Measurements from ENCODE around the gene TNS1. TPM values are rescaled to one million over a fixed set of nuclear protein-coding genes. Genes with fewer than 3 reads are reported as not detected.

The TNS1 gene
- total and polyA plus RNA-seq, 9 of the 15 experiments (the other 6 are each of a cell fraction or from before 2014, with no cell fraction given), result 0.13 to 2.7 (median 0.77) TPM

DNA sequence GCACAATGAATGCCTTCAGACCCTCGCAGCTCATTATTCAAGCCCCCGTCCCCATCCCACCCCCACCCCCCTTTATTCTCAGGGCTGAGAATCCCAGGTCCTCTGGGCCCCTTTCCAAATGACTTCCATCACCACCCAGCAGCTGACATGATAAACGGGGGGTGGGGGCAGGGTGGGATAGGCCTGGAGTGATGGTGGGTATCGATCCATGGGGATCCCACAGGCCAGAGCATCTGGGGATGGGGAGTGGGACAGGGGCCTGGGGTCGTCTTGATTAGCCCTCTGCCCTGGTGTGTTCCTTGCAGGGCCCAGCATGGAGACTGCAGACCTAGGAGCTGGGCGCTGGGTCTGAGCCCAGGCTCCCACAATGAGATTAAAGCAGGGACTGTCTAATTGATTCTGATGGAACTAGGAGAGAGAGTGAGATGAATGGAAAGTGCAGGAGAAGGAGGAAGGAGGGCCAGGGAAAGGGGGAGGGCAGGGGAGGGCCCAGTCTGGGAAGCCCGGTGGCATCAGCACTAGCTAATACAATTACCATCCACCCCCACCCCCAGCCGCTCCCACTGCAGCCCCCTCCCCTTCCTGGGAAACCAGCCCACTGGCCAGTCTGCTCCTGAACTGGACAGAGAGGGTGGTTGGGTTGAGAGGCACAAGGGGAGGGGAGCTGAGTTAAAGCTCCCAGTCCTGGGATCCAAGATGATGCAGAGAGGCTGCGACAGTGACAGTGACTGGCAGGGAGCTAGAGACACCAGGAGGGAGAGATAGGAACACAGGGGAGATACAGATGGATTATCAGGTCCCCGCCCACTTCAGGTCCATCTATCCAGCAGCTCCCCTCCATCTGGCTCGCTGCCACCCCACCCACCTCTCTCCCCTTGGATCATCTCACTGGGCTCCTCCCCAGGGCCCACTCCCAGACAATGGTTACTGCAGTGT is 13.1 kb upstream of the TNS1 start:
- Histone ChIP-seq H3K9ac (ENCODE audit: insufficient read depth in 1 of 2, low read depth in 2 of 2, low read length in 2 of 2) (no peak overlapping the region), H3K27ac (ENCODE audit: extremely low read depth, low read depth, low read length) (no peak overlapping the region), H3K9me3 (replicated peaks; ENCODE audit: control insufficient read depth, insufficient read depth, low read depth, low read length) (no peaks in the 10 kb centered on the region), H3K27me3 (ENCODE audit: control insufficient read depth in 2 of 2, insufficient read depth in 2 of 2, low read length in 2 of 2) (peaks cover 2 to 12% of the 10 kb centered on the region in 2 experiments; a peak in 3 of 5 replicates), H2AFZ (ENCODE audit: low read depth, low read length) (no peak overlapping the region), H3K36me3 (ENCODE audit: control insufficient read depth, insufficient read depth, low read length) (no peaks in the 10 kb centered on the region), H3K4me1 (replicated peaks in 1 of 2; ENCODE audit: control insufficient read depth in 2 of 2, insufficient read depth in 2 of 2, low read length in 2 of 2) (no peaks in the 10 kb centered on the region), H3K79me2 (ENCODE audit: control insufficient read depth, insufficient read depth, low read length) (no peaks in the 10 kb centered on the region), H3K4me3 (no peak overlapping the region), H4K20me1 (replicated peaks; ENCODE audit: control insufficient read depth, insufficient read depth, low read length) (no peaks in the 10 kb centered on the region), H3K9me1 (ENCODE audit: control insufficient read depth, insufficient read depth, low read length) (no peaks in the 10 kb centered on the region), H3K4me2 (ENCODE audit: insufficient read depth, low read length) (no peak overlapping the region)
- DNase-seq (ENCODE audit: extremely low read depth in 1 of 4, low spot score in 3 of 4), result no peak
- intact Hi-C loops (cut with micrococcal nuclease) (no loop called here), in situ Hi-C loops (cut with MboI) (no loop called here)
- ChIA-PET POLR2A (interaction anchor here (0.7 kb wide), 1 partner anchor 58 kb away, joined by 4 read pairs; no protein-coding TSS in a partner anchor), CTCF (ENCODE audit: low intra/inter-chr PET ratio) (no interaction called here)
- FAIRE-seq, result no peak
- ATAC-seq, result no peak
- no TSS peak for BruUV-seq (replicated peaks)
- 0% methylated on average over 4 of the region's 11 CpGs for WGBS (ENCODE audit: insufficient coverage, low coverage, missing lambda C conversion rate)
- no peak for TF ChIP-seq BRD4 (IDR thresholded peaks at IDR 0.05)
- TF ChIP-seq ZNF407 (IDR thresholded peaks at IDR 0.05; ENCODE audit: low read depth), result no peak
- TF ChIP-seq ZBTB11 (CRISPR knock-in tag; IDR thresholded peaks at IDR 0.05), result no peak
- no peak for TF ChIP-seq NR2F6 (CRISPR knock-in tag; IDR thresholded peaks at IDR 0.05)
- TF ChIP-seq NFE2L1 (tag; IDR thresholded peaks at IDR 0.05; ENCODE audit: borderline replicate concordance, low read depth), result no peak
- no peak for TF ChIP-seq GABPB1 (CRISPR knock-in tag; IDR thresholded peaks at IDR 0.05)
- no peak for TF ChIP-seq ZNF707 (CRISPR knock-in tag; conservative IDR thresholded peaks at IDR 0.05)
- TF ChIP-seq CREM (IDR thresholded peaks at IDR 0.05; ENCODE audit: low read depth), result no peak
- TF ChIP-seq HDAC3 (IDR thresholded peaks at IDR 0.05; ENCODE audit: borderline replicate concordance, partially characterized antibody), result no peak

Measured in K562 (cell line).